GM21825 (cell line): ENCODE measurements around the gene POU2AF2.

Experiments used
- ATAC-seq: cut with Tn5 transposase; IDR thresholded peaks from one replicate; pipeline ENCODE4 v1.9.1; 2021; ENCODE audit warnings: mild to moderate bottlenecking, moderate library complexity; ENCODE audit not compliant: unreplicated experiment

POU2AF2 gene

GRCh38 chr11:111327908-111328624 lies 82.5 kb downstream of the POU2AF2 start:
- no peak for ATAC-seq

- ATAC-seq: no peak
Observed at GRCh38 chr11:111329306-111330204, 84.0 kb downstream of the POU2AF2 start.

DNA sequence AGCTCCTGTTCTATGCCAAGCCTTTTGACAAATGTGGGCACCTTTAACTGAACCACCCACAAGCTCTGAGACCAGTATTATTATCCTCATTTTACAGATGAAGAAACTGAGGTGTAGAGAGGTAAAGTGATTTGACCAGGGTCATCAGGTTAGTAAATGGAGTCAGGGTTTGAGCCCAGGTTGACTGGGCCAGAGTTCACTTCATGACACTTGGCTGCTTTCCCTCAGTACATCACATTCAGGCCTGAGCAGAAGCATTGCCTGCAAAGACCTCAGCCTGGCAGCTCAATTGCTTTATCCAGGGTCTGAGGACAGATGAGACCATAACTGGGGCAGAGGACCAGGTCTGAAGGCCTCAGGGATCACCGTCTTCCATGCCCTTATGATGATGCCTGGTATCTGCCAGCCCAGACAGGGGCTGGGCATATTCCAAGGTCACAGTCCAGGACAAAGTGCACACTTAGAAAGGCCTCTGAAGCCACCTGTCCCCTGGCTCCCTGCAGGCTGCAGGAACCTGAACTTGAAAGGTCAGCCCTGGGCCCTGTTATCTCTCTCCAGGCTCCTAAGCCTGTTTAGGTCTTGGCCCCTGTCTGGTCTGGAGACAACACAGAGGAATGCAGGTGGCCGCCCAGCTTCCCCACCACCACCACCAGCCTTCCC lies 84.8 kb downstream of the POU2AF2 start:
- no peak for ATAC-seq

GRCh38 chr11:111331711-111332479 lies 86.4 kb downstream of the POU2AF2 start:
- no peak for ATAC-seq

GRCh38 chr11:111334532-111335502 lies 89.3 kb downstream of the POU2AF2 start:
- ATAC-seq: no peak

GRCh38 chr11:111335549-111335948 lies 90.0 kb downstream of the POU2AF2 start:
- ATAC-seq: no peak
